ENCODE data around the gene RBM19. TPM values are rescaled to one million over a fixed set of nuclear protein-coding genes. Genes with fewer than 3 reads are reported as not detected.

Gene RBM19
- total and polyA plus RNA-seq, 2 of the 4 experiments (the other 2 are of a cell fraction) = 18.7 to 19.2 TPM

DNA sequence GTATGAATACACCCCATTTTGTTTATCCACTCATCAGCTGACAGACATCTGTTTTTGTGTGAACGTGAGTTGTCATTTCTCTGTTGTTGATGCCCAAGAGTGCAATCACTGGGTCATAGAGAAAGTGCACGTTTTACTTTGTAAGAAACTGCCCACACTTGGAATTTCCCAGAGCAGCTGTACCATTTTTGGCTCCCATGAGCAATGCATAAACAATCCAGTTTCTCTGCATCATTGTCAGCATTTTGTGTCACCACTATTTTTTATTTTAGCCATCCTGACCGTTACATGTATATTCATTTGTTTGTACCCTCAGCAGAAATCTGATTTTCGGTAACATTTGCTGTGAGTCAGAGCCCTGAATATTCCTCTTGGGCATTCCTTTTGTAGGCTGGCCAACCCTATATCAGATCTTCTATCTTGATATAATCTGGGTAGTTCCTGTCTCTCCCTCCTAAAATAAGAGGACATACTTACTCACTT, 62.7 kb downstream of the RBM19 start:
- Histone ChIP-seq H2AK9ac (replicated peaks; ENCODE audit: low read depth, low read length, poor library complexity) (no peak overlapping the region), H2AFZ (replicated peaks; ENCODE audit: low read length, poor library complexity) (no peak overlapping the region), H3K18ac (ENCODE audit: low read depth, low read length) (no peak overlapping the region), H2BK15ac (ENCODE audit: low read depth, low read length) (no peak overlapping the region), H2BK5ac (ENCODE audit: low read depth, low read length, poor library complexity, severe bottlenecking) (no peak overlapping the region), H3K4me2 (ENCODE audit: low read depth, low read length) (no peak overlapping the region; the same call in 1 of the 2 replicates), H3K9ac (ENCODE audit: low read depth, low read length) (no peak overlapping the region), H2AK5ac (ENCODE audit: low read depth, low read length) (no peak overlapping the region), H4K5ac (ENCODE audit: low read depth, low read length) (no peak overlapping the region), H3K14ac (replicated peaks; ENCODE audit: low read depth, low read length) (no peak overlapping the region), H3K4ac (ENCODE audit: low read depth, low read length) (no peak overlapping the region), H3K9me3 (ENCODE audit: control insufficient read depth, insufficient read depth, low read length) (no peaks in the 10 kb centered on the region), H3K36me3 (ENCODE audit: control insufficient read depth, insufficient read depth, low read length) (peaks cover 10% of the 10 kb centered on the region), H3K4me3 (ENCODE audit: insufficient read depth, low read depth, low read length) (no peak overlapping the region), H4K91ac (ENCODE audit: insufficient read depth, low read depth, low read length) (peak overlapping the region; percentile 86; the same call in 1 of the 2 replicates), H3K4me1 (ENCODE audit: control insufficient read depth, insufficient read depth, low read length) (peaks cover 2% of the 10 kb centered on the region; the same call in 1 of the 2 replicates), H2BK120ac (ENCODE audit: low read depth, low read length) (peak overlapping the region; percentile 1; the same call in 1 of the 2 replicates), H3K23ac (ENCODE audit: low read depth, low read length) (no peak overlapping the region), H3K27me3 (ENCODE audit: control insufficient read depth, insufficient read depth, low read length) (no peaks in the 10 kb centered on the region), H3K9me1 (ENCODE audit: insufficient read depth, low read length) (peaks cover 17% of the 10 kb centered on the region), H3K56ac (ENCODE audit: extremely low read depth, insufficient read depth, low read length) (no peak overlapping the region), H3K79me1 (ENCODE audit: low read depth in 1 of 2, low read length in 2 of 2) (no peaks in the 10 kb centered on the region; a peak in 2 of 4 replicates), H3K27ac (ENCODE audit: insufficient read depth, low read length) (no peak overlapping the region), H2BK20ac (ENCODE audit: low read depth, low read length) (no peak overlapping the region; the same call in 1 of the 2 replicates), H4K8ac (ENCODE audit: low read depth in 2 of 2, low read length in 2 of 2) (0 out of 4 replicates have a peak overlapping the region, but pooled peaks of 1 of the 2 experiments have one; percentile 1), H4K20me1 (ENCODE audit: insufficient read depth, low read length) (no peaks in the 10 kb centered on the region)
- in situ Hi-C loops (cut with MboI; ENCODE audit: low sequenced_read_pairs) = no loop called here
- dilution Hi-C loops (cut with HindIII; ENCODE audit: low sequenced_read_pairs, unreplicated experiment) = no loop called here
- no CpG with 5 or more reads among the region's 4 CpGs for WGBS, 2 experiments (ENCODE audit: extremely low coverage in 2 of 2, insufficient read length in 1 of 2)
- DNase-seq (peak; percentile 85), ATAC-seq (ENCODE audit: low read depth) (peak; percentile 58)
- BruUV-seq (replicated peaks) = no TSS peak
- ChIA-PET CTCF (interaction anchor here (0.5 to 0.8 kb wide), 2 partner anchors 71 to 577 kb away, joined by 3 to 4 read pairs; no protein-coding TSS in a partner anchor), POLR2A (ENCODE audit: unreplicated experiment) (no interaction called here)
- intact Hi-C loops (cut with micrococcal nuclease) = loop anchor here (2.0 kb wide), 1 partner anchor 67 kb away; no protein-coding TSS in a partner anchor
- peak; percentile 98 for TF ChIP-seq BHLHE40 (IDR thresholded peaks at IDR 0.05; ENCODE audit: low read depth, low read length)
- no peak for TF ChIP-seq RAD21 (IDR thresholded peaks at IDR 0.05; ENCODE audit: low read length)
- TF ChIP-seq, protein P1, sequence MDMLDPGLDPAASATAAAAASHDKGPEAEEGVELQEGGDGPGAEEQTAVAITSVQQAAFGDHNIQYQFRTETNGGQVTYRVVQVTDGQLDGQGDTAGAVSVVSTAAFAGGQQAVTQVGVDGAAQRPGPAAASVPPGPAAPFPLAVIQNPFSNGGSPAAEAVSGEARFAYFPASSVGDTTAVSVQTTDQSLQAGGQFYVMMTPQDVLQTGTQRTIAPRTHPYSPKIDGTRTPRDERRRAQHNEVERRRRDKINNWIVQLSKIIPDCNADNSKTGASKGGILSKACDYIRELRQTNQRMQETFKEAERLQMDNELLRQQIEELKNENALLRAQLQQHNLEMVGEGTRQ (IDR thresholded peaks at IDR 0.05; ENCODE audit: low read depth, low read length) = peak; percentile 39; the same call in 1 of the 2 replicates
- peak; percentile 42; the same call in 1 of the 2 replicates for TF ChIP-seq MAFK (IDR thresholded peaks at IDR 0.05; ENCODE audit: low read depth, low read length)
- no peak for TF ChIP-seq CEBPB (IDR thresholded peaks at IDR 0.05; ENCODE audit: low read depth, low read length)
- no peak for TF ChIP-seq POLR2A (IDR thresholded peaks at IDR 0.05; ENCODE audit: low read depth, low read length)
- TF ChIP-seq, protein P2, sequence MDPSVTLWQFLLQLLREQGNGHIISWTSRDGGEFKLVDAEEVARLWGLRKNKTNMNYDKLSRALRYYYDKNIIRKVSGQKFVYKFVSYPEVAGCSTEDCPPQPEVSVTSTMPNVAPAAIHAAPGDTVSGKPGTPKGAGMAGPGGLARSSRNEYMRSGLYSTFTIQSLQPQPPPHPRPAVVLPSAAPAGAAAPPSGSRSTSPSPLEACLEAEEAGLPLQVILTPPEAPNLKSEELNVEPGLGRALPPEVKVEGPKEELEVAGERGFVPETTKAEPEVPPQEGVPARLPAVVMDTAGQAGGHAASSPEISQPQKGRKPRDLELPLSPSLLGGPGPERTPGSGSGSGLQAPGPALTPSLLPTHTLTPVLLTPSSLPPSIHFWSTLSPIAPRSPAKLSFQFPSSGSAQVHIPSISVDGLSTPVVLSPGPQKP (IDR thresholded peaks at IDR 0.05; ENCODE audit: borderline replicate concordance, low read depth, low read length) = no peak
